ENCODE results near the gene GBGT1. TPM values are rescaled to one million over a fixed set of nuclear protein-coding genes. Genes with fewer than 3 reads are reported as not detected.

Gene GBGT1
- total and polyA plus RNA-seq, 9 of the 15 experiments (the other 6 are each of a cell fraction or from before 2014, with no cell fraction given), result 0.55 to 25.8 (median 13.7) TPM

DNA sequence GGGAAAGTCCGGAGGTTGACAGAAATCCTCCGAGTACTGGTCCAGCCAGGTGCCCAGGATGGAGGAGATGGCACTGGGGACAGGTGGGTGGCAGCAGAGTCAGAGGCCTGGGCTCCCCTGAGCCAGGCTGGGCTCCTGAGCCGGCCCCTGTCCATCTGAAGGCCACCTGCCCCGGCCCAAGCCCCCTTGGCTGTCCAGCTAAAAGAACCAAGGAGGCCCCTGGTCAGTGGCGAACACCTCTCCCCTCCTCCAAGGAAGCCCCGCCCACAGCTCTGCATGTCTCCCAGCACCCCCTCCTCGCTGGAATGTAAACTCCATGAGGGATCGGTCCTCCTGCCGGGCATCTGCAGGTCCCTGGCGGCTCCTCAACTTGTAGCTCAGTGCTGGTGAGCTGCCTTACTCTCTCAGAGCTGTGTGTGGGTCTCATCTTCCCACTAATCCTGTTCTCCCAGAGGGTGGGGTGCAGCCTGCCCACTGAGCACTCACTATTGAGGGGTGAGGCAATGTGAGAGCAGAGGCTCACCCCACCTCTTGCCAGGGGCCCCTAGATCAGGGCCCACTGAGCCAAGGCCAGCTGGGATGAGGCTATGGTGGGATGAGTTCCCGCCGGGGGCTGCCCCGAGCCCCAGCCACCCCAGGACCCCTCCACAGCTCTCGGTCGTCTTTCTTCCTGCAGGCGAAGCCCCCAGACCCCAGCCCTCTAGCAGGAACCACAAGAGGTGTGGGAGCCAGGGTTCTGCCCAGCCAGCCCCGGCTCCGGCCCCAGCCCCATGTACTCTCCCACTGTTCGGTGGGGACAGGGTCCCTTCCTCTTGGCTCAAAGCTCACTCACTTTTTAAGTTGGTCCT lies 54.7 kb downstream of the GBGT1 start:
- no peak for FAIRE-seq
- Histone ChIP-seq H3K4me1 (replicated peaks in 1 of 2; ENCODE audit: control insufficient read depth in 2 of 2, insufficient read depth in 2 of 2, low read length in 2 of 2) (peaks cover 3 to 25% of the 10 kb centered on the region in 2 experiments; a peak in 4 of 5 replicates), H3K4me3 (no peak overlapping the region), H2AFZ (ENCODE audit: low read depth, low read length) (no peak overlapping the region), H3K9me1 (ENCODE audit: control insufficient read depth, insufficient read depth, low read length) (no peaks in the 10 kb centered on the region), H3K79me2 (ENCODE audit: control insufficient read depth, insufficient read depth, low read length) (peaks cover 21% of the 10 kb centered on the region), H3K36me3 (ENCODE audit: control insufficient read depth, insufficient read depth, low read length) (peaks cover 84% of the 10 kb centered on the region; the same call in 2 of the 3 replicates), H3K27me3 (ENCODE audit: control insufficient read depth in 2 of 2, insufficient read depth in 2 of 2, low read length in 2 of 2) (no peaks in the 10 kb centered on the region), H3K9ac (ENCODE audit: insufficient read depth in 1 of 2, low read depth in 2 of 2, low read length in 2 of 2) (no peak overlapping the region), H3K27ac (ENCODE audit: extremely low read depth, low read depth, low read length) (no peak overlapping the region), H3K4me2 (ENCODE audit: insufficient read depth, low read length) (no peak overlapping the region), H3K9me3 (replicated peaks; ENCODE audit: control insufficient read depth, insufficient read depth, low read depth, low read length) (no peaks in the 10 kb centered on the region), H4K20me1 (replicated peaks; ENCODE audit: control insufficient read depth, insufficient read depth, low read length) (peaks cover 7% of the 10 kb centered on the region; the same call in 1 of the 2 replicates)
- TF ChIP-seq POLR2G (IDR thresholded peaks at IDR 0.05; ENCODE audit: low read depth, low read length), result 0 out of 2 replicates have a peak, but pooled peaks have one; percentile 11
- TF ChIP-seq BHLHE40 (IDR thresholded peaks at IDR 0.05; ENCODE audit: low read length), result no peak
- TF ChIP-seq RBFOX2 (IDR thresholded peaks at IDR 0.05; ENCODE audit: low read depth, low read length), result 0 out of 2 replicates have a peak, but pooled peaks have one; percentile 17
- no peak for ATAC-seq
- in situ Hi-C loops (cut with MboI) (loop anchor here (5.0 kb wide), 1 partner anchor 38 kb away; no protein-coding TSS in a partner anchor), intact Hi-C loops (cut with micrococcal nuclease) (no loop called here)
- ChIA-PET POLR2A (interaction anchor here (1.0 to 3.3 kb wide), 2 partner anchors 9 to 24 kb away, joined by 3 to 12 read pairs; no protein-coding TSS in a partner anchor), CTCF (ENCODE audit: low intra/inter-chr PET ratio) (no interaction called here)
- 86% methylated on average over 11 of the region's 19 CpGs for WGBS (ENCODE audit: insufficient coverage, low coverage, missing lambda C conversion rate)
- DNase-seq (ENCODE audit: extremely low read depth in 1 of 4, low spot score in 3 of 4), result no peak
- no TSS peak for BruUV-seq (replicated peaks)

Data from K562 (cell line).